Pancreas (tissue), 10 donors: ENCODE results near the gene PTTG1. TPM values are rescaled to one million over a fixed set of nuclear protein-coding genes. Genes with fewer than 3 reads are reported as not detected.

ENCODE experiments used
- ATAC-seq, 4 donors: fragments of 200-7000 bp; cut with Tn5 transposase; one replicate each; pipeline versions ENCODE4 v1.8.0 to v1.9.1; 2020; ENCODE audit warnings: mild to moderate bottlenecking in 4 of 4, moderate library complexity in 4 of 4
- DNase-seq, 6 donors: peaks; one replicate each; pipeline ENCODE4 v3.0.0-alpha.2; 2020
- FAIRE-seq: peaks from 2 replicates; lab custom pipeline; 2012; peaks lifted over from hg19 to GRCh38; lab: Jason Lieb, UNC
- H3K27ac ChIP-seq, 4 donors: fragments of 200-600 bp; sonication (generic); 1 replicate in 3 of 4; 2 replicates in 1 of 4; pipeline versions ENCODE4 v1.5.0 to v1.8.0; 2020
- H3K27me3 ChIP-seq, 4 donors: fragments of 200-600 bp; one replicate each; pipeline ENCODE4 v1.8.0; 2021
- H3K36me3 ChIP-seq, 3 donors: fragments of 200-600 bp; sonication (generic) in 1 of 3; one replicate each; pipeline versions ENCODE4 v1.5.0 to v1.8.0; 2020 to 2021
- H3K4me1 ChIP-seq, 3 donors: fragments of 200-600 bp; one replicate each; pipeline ENCODE4 v1.8.0; 2021
- H3K4me3 ChIP-seq, 4 donors: fragments of 200-600 bp; sonication (generic) in 2 of 4; one replicate each; pipeline versions ENCODE4 v1.5.0 to v1.8.0; 2020 to 2021
- H3K9me3 ChIP-seq, 4 donors: fragments of 200-600 bp; one replicate each; pipeline ENCODE4 v1.8.0; 2021
- WGBS, 2 donors: extraction: QIAGEN DNeasy Blood & Tissue Kit; methylation state at CpG; one replicate each; pipeline ENCODE4 v1.1.7; 2013; 5-methylcytosine and 5-hydroxymethylcytosine counted together
- intact Hi-C, 3 donors: fragments of 100-400 bp; cut with DNase I; formaldehyde crosslinking; loops; one replicate each; pipeline versions ENCODE4 v1.11.1 to v1.14.2; 2022
- polyA plus RNA-seq, 2 donors: library from polyadenylated mRNA; stranded (reverse); fragments of 200-250 nt; gene quantifications; one replicate each; pipeline ENCODE4 v1.2.3, GENCODE V29; 2013
- total RNA-seq, 6 donors: library from RNA; stranded (reverse); fragmentation: NEBNext Ultra II Directional in 4 of 6; extraction: Animal tissue kit (Norgen Biotek cat#: 25700) in 4 of 6; gene quantifications; one replicate each; pipeline versions ENCODE4 v1.2.1 to v1.2.4, GENCODE V29; 2021 to 2023
- TF ChIP-seq, protein P1 (sequence below), 4 donors: fragments of 200-600 bp; sonication (generic) in 3 of 4; IDR thresholded peaks; one replicate each; pipeline versions ENCODE4 v1.5.0 to v1.8.0; 2021; ENCODE audit warnings: antibody characterized with exemption in 4 of 4
- donor health status: healthy with polysubstance abuse.
- donor health status: DM: no; HTN: no; CAD: no; lungs with moderate emphysema.
- donor health status: DM: no; HTN: no; CAD: no.
- donor health status: control.
- donor health status: control.
- donor health status: Bipolar disorder and iron deficiency.
- donor health status: DM: yes; HTN: yes; CAD: no.
- donor health status: DM: no; HTN: no; CAD: no.
- donor health status: DM: no; HTN: no; CAD: no.
- donor health status: DM: yes; HTN: yes; CAD: no.

The PTTG1 gene
- total and polyA plus RNA-seq, 8 donors = 0.31 to 2.7 (median 1.3) TPM; not detected in 1

- intact Hi-C loops = no loop called here
- DNase-seq = no peak
These were observed 22.8 kb upstream of the PTTG1 start for GRCh38 chr5:160398806-160399205.

DNA sequence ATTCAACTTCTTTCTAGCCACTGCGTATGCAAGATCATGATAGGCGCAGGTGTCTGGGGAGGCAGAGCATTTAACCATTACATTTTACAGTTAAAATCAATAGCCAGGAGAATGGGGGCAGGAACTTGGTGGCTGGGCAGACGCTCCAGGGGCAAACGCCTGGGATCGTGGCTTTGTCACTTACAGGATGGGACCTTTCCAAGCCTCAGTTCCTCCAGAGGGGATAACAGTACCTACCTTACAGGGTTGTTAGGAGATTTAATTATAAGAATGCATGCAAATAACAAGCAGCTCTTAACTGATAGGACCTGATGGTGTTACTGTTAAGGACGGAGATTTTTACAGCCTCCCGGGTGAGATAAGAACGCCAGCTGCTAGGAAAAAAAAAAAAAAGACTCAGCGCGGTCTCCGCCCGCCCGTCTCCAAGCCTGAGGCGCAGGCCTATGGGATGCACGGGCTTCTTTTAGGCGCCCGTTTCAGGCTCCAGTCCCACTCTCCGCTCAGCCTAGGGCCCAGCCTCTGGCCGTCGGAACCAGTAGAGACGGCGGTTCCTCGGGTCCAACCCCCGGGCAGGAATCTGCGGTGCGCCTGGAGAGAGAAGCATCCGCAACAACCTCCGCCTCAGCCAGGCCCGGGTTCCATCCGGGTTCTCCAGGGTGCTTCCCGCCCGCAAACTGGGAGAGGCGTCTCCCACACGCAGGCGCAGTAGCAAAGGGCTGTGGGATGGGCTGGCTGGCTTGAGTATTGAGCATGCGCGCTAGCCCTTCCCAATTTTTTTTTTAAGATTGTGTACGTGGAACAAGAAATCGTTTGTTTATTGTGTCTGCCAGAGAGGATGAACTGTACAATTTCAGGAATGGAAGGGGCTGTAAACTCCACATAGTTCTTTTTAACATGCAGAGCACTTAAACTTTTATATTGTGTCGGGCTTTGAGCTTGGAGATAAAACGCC is 22.0 kb upstream of the PTTG1 start, which contains the start of gene FAM200C:
Gene FAM200C, minus strand, starts transcription at position 653 of the 952 bp plus-strand sequence. CDS start 4,564 bp downstream, outside the sequence.
- intact Hi-C loops = no loop called here
- FAIRE-seq (peak; percentile 59), ATAC-seq (peak; percentile 97 to 100 (median 100)), DNase-seq (peak; percentile 90 to 97 (median 92))
- H3K4me1 ChIP-seq = peaks cover 3 to 14% (median 8%) of the 10 kb centered on the region in 3 donors
- no peaks in the 10 kb centered on the region for H3K9me3 ChIP-seq
- H3K4me3 ChIP-seq = peak within 1 kb of the TSS; percentile 43 to 82 (median 68)
- TF ChIP-seq, protein P1, sequence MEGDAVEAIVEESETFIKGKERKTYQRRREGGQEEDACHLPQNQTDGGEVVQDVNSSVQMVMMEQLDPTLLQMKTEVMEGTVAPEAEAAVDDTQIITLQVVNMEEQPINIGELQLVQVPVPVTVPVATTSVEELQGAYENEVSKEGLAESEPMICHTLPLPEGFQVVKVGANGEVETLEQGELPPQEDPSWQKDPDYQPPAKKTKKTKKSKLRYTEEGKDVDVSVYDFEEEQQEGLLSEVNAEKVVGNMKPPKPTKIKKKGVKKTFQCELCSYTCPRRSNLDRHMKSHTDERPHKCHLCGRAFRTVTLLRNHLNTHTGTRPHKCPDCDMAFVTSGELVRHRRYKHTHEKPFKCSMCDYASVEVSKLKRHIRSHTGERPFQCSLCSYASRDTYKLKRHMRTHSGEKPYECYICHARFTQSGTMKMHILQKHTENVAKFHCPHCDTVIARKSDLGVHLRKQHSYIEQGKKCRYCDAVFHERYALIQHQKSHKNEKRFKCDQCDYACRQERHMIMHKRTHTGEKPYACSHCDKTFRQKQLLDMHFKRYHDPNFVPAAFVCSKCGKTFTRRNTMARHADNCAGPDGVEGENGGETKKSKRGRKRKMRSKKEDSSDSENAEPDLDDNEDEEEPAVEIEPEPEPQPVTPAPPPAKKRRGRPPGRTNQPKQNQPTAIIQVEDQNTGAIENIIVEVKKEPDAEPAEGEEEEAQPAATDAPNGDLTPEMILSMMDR (IDR thresholded peaks at IDR 0.05) = no peak
- peaks cover 0 to 33% (median 14%) of the 10 kb centered on the region in 3 donors for H3K36me3 ChIP-seq
- H3K27ac ChIP-seq = peak within 1 kb of the TSS; percentile 60 to 90 (median 80)
- WGBS, 2 donors = 0 to 1% methylated on average over 41 of the region's 41 CpGs
- H3K27me3 ChIP-seq = no peaks in the 10 kb centered on the region

More at GRCh38 chr5:160398806-160399205, 22.8 kb upstream of the PTTG1 start:
- TF ChIP-seq, protein P1 (IDR thresholded peaks at IDR 0.05) = no peak
- Histone ChIP-seq H3K4me1 (peaks cover 3 to 14% (median 8%) of the 10 kb centered on the region in 3 donors), H3K27me3 (no peaks in the 10 kb centered on the region), H3K27ac (no peak overlapping the region), H3K9me3 (no peaks in the 10 kb centered on the region), H3K4me3 (peak overlapping the region; percentile 43 to 82 (median 68)), H3K36me3 (peaks cover 0 to 24% (median 7%) of the 10 kb centered on the region in 3 donors)
- 18 to 22% methylated on average over 4 of the region's 4 CpGs for WGBS, 2 donors
- no peak for ATAC-seq
- peak; percentile 60 for FAIRE-seq

DNA sequence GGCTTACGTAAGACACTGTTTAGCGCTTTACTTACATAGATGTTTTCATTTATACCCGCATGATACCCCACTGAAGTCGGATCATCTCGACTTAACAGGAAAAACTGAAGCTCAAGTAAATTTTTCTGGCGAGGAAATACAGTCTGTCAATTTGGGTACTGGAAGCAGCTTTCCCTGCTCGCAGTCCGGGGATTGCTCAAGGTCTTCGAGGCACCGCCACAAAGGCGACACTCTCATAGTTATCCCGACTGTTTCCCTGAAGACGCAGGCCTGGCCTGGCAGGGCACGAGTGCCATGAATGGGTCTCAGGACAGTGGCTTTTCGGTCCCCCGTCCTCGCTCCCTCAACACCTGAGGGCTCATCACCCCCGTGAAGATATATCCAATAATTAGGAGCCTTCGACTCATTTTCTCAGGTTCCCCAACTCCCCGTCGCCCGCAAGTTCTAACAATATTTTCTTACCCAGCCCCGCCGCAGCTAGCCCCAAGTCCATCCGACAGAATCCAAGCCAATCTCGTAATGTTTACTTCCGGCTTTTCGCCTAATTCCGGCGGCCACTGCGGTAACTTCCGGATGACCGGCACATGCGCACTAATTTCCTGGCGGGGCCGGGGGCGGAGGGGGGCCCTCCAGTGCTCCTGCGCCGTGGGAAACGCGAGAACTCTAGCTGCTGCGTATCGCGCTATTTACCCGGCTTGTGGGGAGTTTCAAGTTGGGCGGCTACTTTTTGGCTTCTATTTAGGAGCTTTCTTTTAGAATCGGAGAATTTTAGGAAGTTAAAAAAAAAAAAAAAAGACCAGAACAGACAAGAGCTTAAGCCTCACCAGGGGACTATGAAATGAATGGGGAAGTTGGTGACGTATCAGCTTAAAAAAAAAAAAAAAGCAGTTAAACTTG is 2.8 kb upstream of the PTTG1 start, which contains the start of gene SLU7:
Gene SLU7, minus strand, starts transcription at position 521 of the 897 bp plus-strand sequence. CDS start 3,787 bp downstream, outside the sequence.
- TF ChIP-seq, protein P1 (IDR thresholded peaks at IDR 0.05) = no peak
- peak; percentile 93 to 96 (median 94) for DNase-seq
- intact Hi-C loops = no loop called here
- WGBS, 2 donors = 1% methylated on average over 48 of the region's 48 CpGs
- H3K9me3 ChIP-seq = no peaks in the 10 kb centered on the region
- H3K4me1 ChIP-seq = peaks cover 6 to 24% (median 9%) of the 10 kb centered on the region in 3 donors
- peak within 1 kb of the TSS; percentile 72 to 93 (median 86) for H3K27ac ChIP-seq
- H3K36me3 ChIP-seq = peaks cover 0 to 10% (median 0%) of the 10 kb centered on the region in 3 donors
- ATAC-seq = peak; percentile 88 to 95 (median 94)
- H3K4me3 ChIP-seq = peak within 1 kb of the TSS; percentile 59 to 88 (median 68)
- peak; percentile 70 for FAIRE-seq
- no peaks in the 10 kb centered on the region for H3K27me3 ChIP-seq

DNA sequence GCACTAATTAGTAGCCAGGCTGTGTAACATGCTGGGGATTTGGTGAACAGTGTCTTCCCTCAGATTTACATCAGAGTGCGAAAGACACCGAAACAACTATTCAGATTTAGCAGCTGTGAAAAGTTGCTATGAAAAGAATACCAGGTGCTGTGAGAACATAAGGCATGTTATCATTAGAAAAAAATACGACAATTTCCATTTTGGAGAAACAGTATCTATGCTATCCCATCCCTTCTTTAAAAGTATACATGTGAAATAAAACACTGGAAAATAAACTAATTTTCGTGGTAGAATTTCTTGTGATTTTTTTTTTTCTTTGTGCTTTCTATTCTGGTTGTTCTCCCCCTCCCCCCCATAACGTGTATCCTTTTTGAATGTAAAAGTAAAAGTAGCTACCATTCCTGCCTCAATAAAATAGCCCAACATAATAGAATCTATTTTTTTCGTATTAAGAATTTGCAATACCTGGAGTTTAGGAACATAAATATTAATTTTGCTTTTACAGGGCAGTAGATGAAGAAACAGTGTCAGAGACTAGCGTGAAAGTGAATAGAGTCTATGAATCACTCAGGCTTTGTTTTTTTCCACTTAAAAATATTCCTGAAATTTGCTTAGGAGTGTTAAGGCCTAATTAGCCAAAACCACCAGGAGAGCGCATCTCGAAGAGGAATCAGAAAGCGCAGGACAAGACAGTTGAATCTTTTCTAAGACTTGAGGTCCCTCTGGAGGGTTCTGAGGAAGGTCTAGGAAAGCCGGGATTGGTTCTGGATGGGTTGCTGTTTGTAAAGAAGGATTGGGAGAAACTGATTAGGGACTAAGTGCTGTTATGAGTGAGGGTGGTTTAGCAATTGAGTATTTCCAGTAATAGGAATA is 2.0 kb upstream of the PTTG1 start:
- intact Hi-C loops = no loop called here
- peaks cover 6 to 24% (median 9%) of the 10 kb centered on the region in 3 donors for H3K4me1 ChIP-seq
- FAIRE-seq (peak; percentile 51), DNase-seq (no peak), ATAC-seq (no peak)
- H3K27ac ChIP-seq = peak overlapping the region; percentile 72 to 93 (median 86)
- TF ChIP-seq, protein P1 (IDR thresholded peaks at IDR 0.05) = no peak
- H3K4me3 ChIP-seq = peak overlapping the region; percentile 59 to 88 (median 68)
- H3K27me3 ChIP-seq = no peaks in the 10 kb centered on the region
- no peaks in the 10 kb centered on the region for H3K9me3 ChIP-seq
- WGBS, 2 donors = 39 to 41% methylated on average over 11 of the region's 11 CpGs
- peaks cover 0 to under 1% (median 0%) of the 10 kb centered on the region in 3 donors for H3K36me3 ChIP-seq
